ENCODE data around the gene BBS10.
"Not testable (repeated sequence)": the region's sequence is repeated elsewhere in the genome, so short reads cannot be mapped to it uniquely, and the experiment has no call there.

The BBS10 gene

GRCh38 chr12:76348079-76348901 is at the start of gene BBS10:
BBS10 (minus strand) TSS chr12:76348415; CDS start chr12:76348358, 57 bp downstream.
- peak within 1 kb of the TSS; percentile 99 for H3K4me3 ChIP-seq
- DNase-seq (ENCODE audit: low read depth, low spot score), result peak; percentile 35
- TF ChIP-seq POLR2AphosphoS5 (IDR thresholded peaks at IDR 0.05; ENCODE audit: borderline replicate concordance, low read depth, low read length), result peak; percentile 91
- no peak for TF ChIP-seq FOXP2 (optimal IDR thresholded peaks at IDR 0.05; ENCODE audit: control extremely low read depth, extremely low read length, insufficient read depth)

GRCh38 chr12:76391461-76391860 is 43.2 kb upstream of the BBS10 start:
- Histone ChIP-seq H3K27ac (no peak overlapping the region), H3K4me3 (no peak overlapping the region), H3K9me3 (ENCODE audit: low read depth, low read length) (no peaks in the 10 kb centered on the region), H3K9ac (ENCODE audit: insufficient read length) (no peak overlapping the region), H3K36me3 (ENCODE audit: insufficient read depth, low read length) (peaks cover 23% of the 10 kb centered on the region)
- TF ChIP-seq FOXP2 (optimal IDR thresholded peaks at IDR 0.05; ENCODE audit: control extremely low read depth, extremely low read length, insufficient read depth) (no peak), EZH2 (IDR thresholded peaks at IDR 0.05) (no peak), POLR2AphosphoS5 (IDR thresholded peaks at IDR 0.05; ENCODE audit: borderline replicate concordance, low read depth, low read length) (no peak)
- DNase-seq (ENCODE audit: low read depth, low spot score), result no peak

More at GRCh38 chr12:76348079-76348901, at the start of gene BBS10:
- H3K36me3 ChIP-seq (ENCODE audit: insufficient read depth, low read length), result no peaks in the 10 kb centered on the region
- no peaks in the 10 kb centered on the region for H3K9me3 ChIP-seq (ENCODE audit: low read depth, low read length)
- H3K27ac ChIP-seq, result peak within 1 kb of the TSS; percentile 22; the same call in 1 of the 2 replicates
- H3K9ac ChIP-seq (ENCODE audit: insufficient read length), result peak within 1 kb of the TSS; percentile 77

GRCh38 chr12:76387614-76388013 is 39.4 kb upstream of the BBS10 start:
- H3K36me3 ChIP-seq (ENCODE audit: insufficient read depth, low read length), result peaks cover 27% of the 10 kb centered on the region
- no peak for TF ChIP-seq EZH2 (IDR thresholded peaks at IDR 0.05)
- TF ChIP-seq POLR2AphosphoS5 (IDR thresholded peaks at IDR 0.05; ENCODE audit: borderline replicate concordance, low read depth, low read length), result no peak
- TF ChIP-seq FOXP2 (optimal IDR thresholded peaks at IDR 0.05; ENCODE audit: control extremely low read depth, extremely low read length, insufficient read depth), result no peak
- H3K4me3 ChIP-seq, result no peak overlapping the region
- no peak for DNase-seq (ENCODE audit: low read depth, low spot score)
- no peak overlapping the region for H3K9ac ChIP-seq (ENCODE audit: insufficient read length)
- H3K9me3 ChIP-seq (ENCODE audit: low read depth, low read length), result no peaks in the 10 kb centered on the region
- no peak overlapping the region for H3K27ac ChIP-seq

GRCh38 chr12:76384560-76384959 is 36.3 kb upstream of the BBS10 start:
- DNase-seq (ENCODE audit: low read depth, low spot score), result no peak
- no peak for TF ChIP-seq POLR2AphosphoS5 (IDR thresholded peaks at IDR 0.05; ENCODE audit: borderline replicate concordance, low read depth, low read length)
- no peak for TF ChIP-seq FOXP2 (optimal IDR thresholded peaks at IDR 0.05; ENCODE audit: control extremely low read depth, extremely low read length, insufficient read depth)
- no peak for TF ChIP-seq EZH2 (IDR thresholded peaks at IDR 0.05)
- Histone ChIP-seq H3K4me3 (no peak overlapping the region), H3K9me3 (ENCODE audit: low read depth, low read length) (no peaks in the 10 kb centered on the region), H3K9ac (ENCODE audit: insufficient read length) (no peak overlapping the region), H3K36me3 (ENCODE audit: insufficient read depth, low read length) (peaks cover 22% of the 10 kb centered on the region), H3K27ac (no peak overlapping the region)

- TF ChIP-seq POLR2AphosphoS5 (IDR thresholded peaks at IDR 0.05; ENCODE audit: borderline replicate concordance, low read depth, low read length), result no peak
- TF ChIP-seq FOXP2 (optimal IDR thresholded peaks at IDR 0.05; ENCODE audit: control extremely low read depth, extremely low read length, insufficient read depth), result no peak
- TF ChIP-seq EZH2 (IDR thresholded peaks at IDR 0.05), result no peak
- no peaks in the 10 kb centered on the region for H3K9me3 ChIP-seq (ENCODE audit: low read depth, low read length)
- no peak overlapping the region for H3K9ac ChIP-seq (ENCODE audit: insufficient read length)
- H3K4me3 ChIP-seq, result no peak overlapping the region
- H3K36me3 ChIP-seq (ENCODE audit: insufficient read depth, low read length), result peaks cover 22% of the 10 kb centered on the region
- no peak overlapping the region for H3K27ac ChIP-seq
- no peak for DNase-seq (ENCODE audit: low read depth, low spot score)
Observed at GRCh38 chr12:76383988-76384387, 35.8 kb upstream of the BBS10 start.

- no peak overlapping the region for H3K27ac ChIP-seq
- TF ChIP-seq FOXP2 (optimal IDR thresholded peaks at IDR 0.05; ENCODE audit: control extremely low read depth, extremely low read length, insufficient read depth) (no peak), EZH2 (IDR thresholded peaks at IDR 0.05) (no peak), POLR2AphosphoS5 (IDR thresholded peaks at IDR 0.05; ENCODE audit: borderline replicate concordance, low read depth, low read length) (no peak)
- H3K36me3 ChIP-seq (ENCODE audit: insufficient read depth, low read length), result peaks cover 30% of the 10 kb centered on the region
Observed at GRCh38 chr12:76379261-76379660, 31.0 kb upstream of the BBS10 start.

GRCh38 chr12:76376876-76377275 is 28.7 kb upstream of the BBS10 start:
- H3K9ac ChIP-seq (ENCODE audit: insufficient read length); DNase-seq (ENCODE audit: low read depth, low spot score); H3K9me3 ChIP-seq (ENCODE audit: low read depth, low read length); H3K27ac ChIP-seq; H3K4me3 ChIP-seq: not testable (repeated sequence)
- H3K36me3 ChIP-seq (ENCODE audit: insufficient read depth, low read length), result peaks cover 43% of the 10 kb centered on the region

More at GRCh38 chr12:76379261-76379660, 31.0 kb upstream of the BBS10 start:
- H3K4me3 ChIP-seq, result no peak overlapping the region
- H3K9me3 ChIP-seq (ENCODE audit: low read depth, low read length), result no peaks in the 10 kb centered on the region
- DNase-seq (ENCODE audit: low read depth, low spot score), result no peak
- no peak overlapping the region for H3K9ac ChIP-seq (ENCODE audit: insufficient read length)

GRCh38 chr12:76375939-76376338 is 27.7 kb upstream of the BBS10 start:
- no peaks in the 10 kb centered on the region for H3K9me3 ChIP-seq (ENCODE audit: low read depth, low read length)
- TF ChIP-seq EZH2 (IDR thresholded peaks at IDR 0.05) (no peak), POLR2AphosphoS5 (IDR thresholded peaks at IDR 0.05; ENCODE audit: borderline replicate concordance, low read depth, low read length) (no peak), FOXP2 (optimal IDR thresholded peaks at IDR 0.05; ENCODE audit: control extremely low read depth, extremely low read length, insufficient read depth) (no peak)
- H3K9ac ChIP-seq (ENCODE audit: insufficient read length), result no peak overlapping the region
- peaks cover 44% of the 10 kb centered on the region for H3K36me3 ChIP-seq (ENCODE audit: insufficient read depth, low read length)
- H3K27ac ChIP-seq, result no peak overlapping the region
- DNase-seq (ENCODE audit: low read depth, low spot score), result no peak
- no peak overlapping the region for H3K4me3 ChIP-seq

- Histone ChIP-seq H3K9ac (ENCODE audit: insufficient read length) (no peak overlapping the region), H3K27ac (no peak overlapping the region), H3K9me3 (ENCODE audit: low read depth, low read length) (no peaks in the 10 kb centered on the region), H3K4me3 (no peak overlapping the region), H3K36me3 (ENCODE audit: insufficient read depth, low read length) (peaks cover 49% of the 10 kb centered on the region)
- no peak for TF ChIP-seq POLR2AphosphoS5 (IDR thresholded peaks at IDR 0.05; ENCODE audit: borderline replicate concordance, low read depth, low read length)
- TF ChIP-seq EZH2 (IDR thresholded peaks at IDR 0.05), result no peak
- TF ChIP-seq FOXP2 (optimal IDR thresholded peaks at IDR 0.05; ENCODE audit: control extremely low read depth, extremely low read length, insufficient read depth), result no peak
- no peak for DNase-seq (ENCODE audit: low read depth, low spot score)
Observed at GRCh38 chr12:76375470-76375869, 27.3 kb upstream of the BBS10 start.

Measured in SK-N-MC (cell line).